ENCODE measurements around the gene GRIN3A. TPM values are rescaled to one million over a fixed set of nuclear protein-coding genes. Genes with fewer than 3 reads are reported as not detected.

GRIN3A gene
- total RNA-seq, 2 donors from 2014 or later: not detected

GRCh38 chr9:101524371-101524770 is 214.1 kb downstream of the GRIN3A start:
- Histone ChIP-seq H3K27ac (ENCODE audit: low read depth, low read length) (no peak overlapping the region), H3K9ac (ENCODE audit: extremely low read depth, low read length, poor library complexity, severe bottlenecking) (no peak overlapping the region), H3K27me3 (ENCODE audit: control insufficient read depth, insufficient read depth, low read length, poor library complexity, severe bottlenecking) (no peaks in the 10 kb centered on the region), H3K4me3 (ENCODE audit: low read length) (no peak overlapping the region), H3K36me3 (ENCODE audit: control insufficient read depth, insufficient read depth, low read length) (no peaks in the 10 kb centered on the region), H3K4me1 (ENCODE audit: control insufficient read depth, insufficient read depth, low read length) (no peaks in the 10 kb centered on the region), H3K9me3 (ENCODE audit: control insufficient read depth, low read length) (no peaks in the 10 kb centered on the region)
- TF ChIP-seq CTCF (conservative IDR thresholded peaks at IDR 0.05): no peak
- 86 to 87% methylated on average over 5 to 6 of the region's 6 CpGs for WGBS, 2 experiments (ENCODE audit: insufficient coverage in 1 of 2, insufficient read length in 1 of 2)
- H3K36me3 Mint-ChIP-seq (ENCODE audit: low read depth): no peaks in the 10 kb centered on the region
- H3K9me3 Mint-ChIP-seq: no peaks in the 10 kb centered on the region
- H3K4me3 Mint-ChIP-seq: no peak overlapping the region
- peaks cover 6% of the 10 kb centered on the region for H3K4me1 Mint-ChIP-seq
- peaks cover 5% of the 10 kb centered on the region for H3K27me3 Mint-ChIP-seq (ENCODE audit: insufficient read depth)
- peak; percentile 53 for DNase-seq
- H3K27ac Mint-ChIP-seq: no peak overlapping the region

Other genes starting within 250 kb of the GRIN3A start
- 10 to 100 TPM; 45.4 to 58.4 TPM for gene RNF20, start 204.8 kb downstream of the GRIN3A start, total RNA-seq
- gene PPP3R2, start 143.7 kb downstream of the GRIN3A start, total RNA-seq: not detected